Hepatocyte (in vitro differentiated cells): ENCODE data around the gene VPS52. TPM values are rescaled to one million over a fixed set of nuclear protein-coding genes. Genes with fewer than 3 reads are reported as not detected.

Experiments
- DNase-seq: peaks from one replicate; pipeline ENCODE4 v3.0.0-alpha.2; 2016; ENCODE audit warnings: low spot score
- H2AFZ ChIP-seq: fragments of 200-600 bp; sonication (generic); 2 replicates; pipeline ENCODE4 v1.6.0; 2016; ENCODE audit warnings: antibody characterized with exemption, mild to moderate bottlenecking
- H3K27ac ChIP-seq: fragments of 200-600 bp; sonication (generic); 2 replicates; pipeline ENCODE4 v1.5.1; 2016; ENCODE audit warnings: mild to moderate bottlenecking
- H3K27me3 ChIP-seq: fragments of 200-600 bp; sonication (generic); 2 replicates; pipeline ENCODE4 v1.6.1; 2016
- H3K36me3 ChIP-seq: fragments of 200-600 bp; sonication (generic); replicated peaks from 2 replicates; pipeline ENCODE4 v1.5.1; 2016; ENCODE audit warnings: low read depth; ENCODE audit not compliant: insufficient read depth
- H3K4me1 ChIP-seq: fragments of 200-600 bp; sonication (generic); 2 replicates; pipeline ENCODE4 v1.5.1; 2016; ENCODE audit warnings: mild to moderate bottlenecking, moderate library complexity; ENCODE audit not compliant: insufficient read depth
- H3K4me2 ChIP-seq: fragments of 200-600 bp; sonication (generic); 2 replicates; pipeline ENCODE4 v1.6.0; 2016
- H3K4me3 ChIP-seq: fragments of 200-600 bp; sonication (generic); 2 replicates; pipeline ENCODE4 v1.5.1; 2016; ENCODE audit warnings: mild to moderate bottlenecking
- H3K79me2 ChIP-seq: fragments of 200-600 bp; sonication (generic); 2 replicates; pipeline ENCODE4 v1.6.0; 2017; ENCODE audit warnings: mild to moderate bottlenecking
- H3K9me2 ChIP-seq: fragments of 200-600 bp; sonication (generic); replicated peaks from 2 replicates; pipeline ENCODE4 v1.6.0; 2017; ENCODE audit warnings: mild to moderate bottlenecking; ENCODE audit not compliant: insufficient read depth
- H3K9me3 ChIP-seq: fragments of 200-600 bp; sonication (generic); 2 replicates; pipeline ENCODE4 v1.5.1; 2016; ENCODE audit warnings: low read depth, mild to moderate bottlenecking
- H4K20me1 ChIP-seq: fragments of 200-600 bp; sonication (generic); 2 replicates; pipeline ENCODE4 v1.6.0; 2016; ENCODE audit warnings: mild to moderate bottlenecking; ENCODE audit not compliant: insufficient read depth, poor library complexity, severe bottlenecking
- EZH2 ChIP-seq: fragments of 200-600 bp; sonication (generic); IDR thresholded peaks from 2 replicates; pipeline ENCODE4 v1.6.1; 2016; ENCODE audit warnings: antibody characterized with exemption, mild to moderate bottlenecking, borderline replicate concordance
- EZH2phosphoT487 ChIP-seq: fragments of 200-600 bp; sonication (generic); IDR thresholded peaks from one replicate; pipeline ENCODE4 v1.6.1; 2018; ENCODE audit warnings: antibody characterized with exemption, mild to moderate bottlenecking, low read depth, moderate library complexity; ENCODE audit not compliant: unreplicated experiment, severe bottlenecking
- WGBS: methylation state at CpG from one replicate; pipeline ENCODE4 v1.1.6; 2016; ENCODE audit warnings: low lambda C conversion rate; ENCODE audit errors: missing lambda C conversion rate; 5-methylcytosine and 5-hydroxymethylcytosine counted together
- polyA plus RNA-seq: library from polyadenylated mRNA; unstranded; fragments of >200 nt; fragmentation: Nextera tagmentation; extraction: Ambion mirVana; gene quantifications from 2 replicates; pipeline ENCODE4 v1.2.1, GENCODE V29; 2016
- total RNA-seq: library from RNA; depleted of rRNA; stranded (reverse); fragments of >200 nt; gene quantifications from 2 replicates; pipeline ENCODE4 v1.2.3, GENCODE V29; 2014
- TF ChIP-seq, protein P1 (sequence below): fragments of 200-600 bp; sonication (generic); IDR thresholded peaks from 2 replicates; pipeline ENCODE4 v1.5.1; 2016; ENCODE audit warnings: antibody characterized with exemption, mild to moderate bottlenecking; ENCODE audit not compliant: poor library complexity

VPS52 gene
- total and polyA plus RNA-seq, 2 experiments from 2014 or later, result 42.5 to 43.2 TPM

DNA sequence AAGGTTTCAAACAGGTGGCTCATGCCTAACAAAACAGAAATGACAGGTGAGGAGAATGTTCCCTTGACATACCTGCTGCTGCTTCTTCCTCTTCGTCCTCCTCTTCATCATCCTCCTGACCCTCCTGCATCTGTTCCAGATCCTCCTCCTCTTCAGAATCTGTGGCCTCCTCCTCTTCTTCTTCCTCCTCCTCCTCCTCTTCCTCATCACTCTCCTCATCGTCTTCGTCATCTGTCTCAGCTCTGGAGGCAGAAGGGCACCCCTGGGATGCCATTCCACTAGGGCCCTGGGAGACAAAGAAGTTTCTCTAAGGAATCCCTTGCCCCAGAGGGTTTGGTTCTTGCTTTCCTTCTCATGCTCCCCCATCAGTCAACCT, 48.3 kb upstream of the VPS52 start:
- 97% methylated on average over 3 of the region's 3 CpGs for WGBS
- Histone ChIP-seq H3K4me2 (no peak overlapping the region), H4K20me1 (no peaks in the 10 kb centered on the region), H3K9me2 (no peaks in the 10 kb centered on the region), H3K4me1 (peaks cover 21% of the 10 kb centered on the region), H3K27ac (peak overlapping the region; percentile 54), H3K27me3 (no peaks in the 10 kb centered on the region), H3K79me2 (peaks cover 34% of the 10 kb centered on the region), H3K4me3 (no peak overlapping the region), H3K36me3 (no peaks in the 10 kb centered on the region), H3K9me3 (no peaks in the 10 kb centered on the region), H2AFZ (no peak overlapping the region)
- no peak for DNase-seq
- no peak for TF ChIP-seq EZH2phosphoT487
- TF ChIP-seq, protein P1, sequence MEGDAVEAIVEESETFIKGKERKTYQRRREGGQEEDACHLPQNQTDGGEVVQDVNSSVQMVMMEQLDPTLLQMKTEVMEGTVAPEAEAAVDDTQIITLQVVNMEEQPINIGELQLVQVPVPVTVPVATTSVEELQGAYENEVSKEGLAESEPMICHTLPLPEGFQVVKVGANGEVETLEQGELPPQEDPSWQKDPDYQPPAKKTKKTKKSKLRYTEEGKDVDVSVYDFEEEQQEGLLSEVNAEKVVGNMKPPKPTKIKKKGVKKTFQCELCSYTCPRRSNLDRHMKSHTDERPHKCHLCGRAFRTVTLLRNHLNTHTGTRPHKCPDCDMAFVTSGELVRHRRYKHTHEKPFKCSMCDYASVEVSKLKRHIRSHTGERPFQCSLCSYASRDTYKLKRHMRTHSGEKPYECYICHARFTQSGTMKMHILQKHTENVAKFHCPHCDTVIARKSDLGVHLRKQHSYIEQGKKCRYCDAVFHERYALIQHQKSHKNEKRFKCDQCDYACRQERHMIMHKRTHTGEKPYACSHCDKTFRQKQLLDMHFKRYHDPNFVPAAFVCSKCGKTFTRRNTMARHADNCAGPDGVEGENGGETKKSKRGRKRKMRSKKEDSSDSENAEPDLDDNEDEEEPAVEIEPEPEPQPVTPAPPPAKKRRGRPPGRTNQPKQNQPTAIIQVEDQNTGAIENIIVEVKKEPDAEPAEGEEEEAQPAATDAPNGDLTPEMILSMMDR, result no peak
- no peak for TF ChIP-seq EZH2

DNA sequence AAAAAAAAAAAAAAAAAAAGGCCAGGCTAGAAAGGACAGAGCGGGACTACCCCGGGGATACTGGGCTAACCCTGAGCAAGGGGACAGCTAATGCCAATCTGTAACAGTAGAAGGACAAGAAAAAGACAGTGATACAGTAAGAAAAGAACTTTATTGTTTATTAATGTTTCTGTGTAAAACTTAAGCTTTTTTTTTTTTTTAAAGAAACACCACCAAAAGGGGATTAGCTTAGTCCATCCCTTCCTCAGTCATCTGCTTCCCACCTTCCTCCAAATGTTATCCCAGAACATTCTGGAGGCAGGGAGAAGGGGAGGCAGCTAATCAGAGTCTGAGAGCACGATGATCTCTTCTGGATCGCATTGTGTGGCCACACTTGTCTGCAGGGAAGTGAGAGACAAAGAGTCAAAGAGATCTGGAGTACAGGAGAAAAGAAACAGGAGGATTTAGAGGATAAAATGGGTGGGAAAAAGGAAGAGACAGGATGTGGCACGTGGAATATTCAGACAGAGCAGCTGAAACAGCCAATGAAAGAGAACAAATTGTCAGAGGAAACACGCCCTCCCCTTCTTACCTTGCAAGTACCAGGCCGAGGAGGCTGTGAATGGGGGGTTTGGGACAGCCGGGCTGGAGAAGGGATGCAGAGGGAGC, 46.9 kb upstream of the VPS52 start:
- H3K9me3 ChIP-seq, result no peaks in the 10 kb centered on the region
- peaks cover 34% of the 10 kb centered on the region for H3K79me2 ChIP-seq
- no peaks in the 10 kb centered on the region for H3K27me3 ChIP-seq
- H3K4me1 ChIP-seq, result peaks cover 15% of the 10 kb centered on the region
- no peaks in the 10 kb centered on the region for H3K9me2 ChIP-seq
- H3K4me3 ChIP-seq, result no peak overlapping the region
- H3K4me2 ChIP-seq, result peak overlapping the region; percentile 71
- no peaks in the 10 kb centered on the region for H4K20me1 ChIP-seq
- peak overlapping the region; percentile 71 for H3K27ac ChIP-seq
- no peaks in the 10 kb centered on the region for H3K36me3 ChIP-seq
- peak overlapping the region; percentile 12 for H2AFZ ChIP-seq
- TF ChIP-seq EZH2phosphoT487, result no peak
- TF ChIP-seq, protein P1, result no peak
- no peak for TF ChIP-seq EZH2
- DNase-seq, result no peak
- WGBS, result 64% methylated on average over 8 of the region's 8 CpGs

DNA sequence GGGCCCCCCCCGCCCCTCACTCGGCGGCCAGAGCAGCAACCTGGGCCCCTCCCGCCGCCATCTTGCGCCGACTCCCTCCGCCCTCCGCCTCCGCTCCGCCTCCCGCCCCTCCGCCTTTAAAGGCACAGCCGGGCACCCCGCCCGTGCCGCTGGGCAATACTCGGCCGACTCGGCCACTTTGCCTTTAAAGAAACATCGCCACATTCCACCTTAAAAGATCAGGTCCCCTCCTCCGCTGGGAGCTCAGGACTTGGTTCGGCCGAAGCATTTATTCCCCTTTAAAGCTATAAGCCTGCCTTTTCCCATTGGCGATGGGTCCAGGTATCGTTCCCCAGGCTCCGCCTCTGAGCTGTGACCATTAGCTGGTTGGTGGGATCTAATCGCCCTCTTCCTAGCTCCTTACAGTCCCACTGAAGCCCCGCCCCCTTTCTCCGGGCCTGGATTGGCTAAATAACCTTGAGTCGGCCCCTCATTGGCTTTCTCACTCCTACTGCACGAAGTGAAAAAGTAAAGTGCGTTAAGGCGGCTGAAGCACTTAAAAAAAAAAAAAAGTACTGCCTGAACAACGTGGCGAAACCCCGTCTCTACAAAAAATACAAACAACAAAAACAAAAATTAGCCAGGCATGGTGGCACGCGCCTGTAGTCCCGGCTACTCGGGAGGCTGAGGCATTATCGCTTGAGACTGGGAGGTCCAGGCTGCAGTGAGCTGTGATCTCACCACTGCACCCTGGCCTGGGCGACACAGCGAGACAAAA, 46.2 kb upstream of the VPS52 start, which contains the start of gene ZBTB22:
ZBTB22 (minus strand) TSS at position 76 of the 757 bp plus-strand sequence. CDS start 828 bp downstream, outside the sequence.
- Histone ChIP-seq H3K36me3 (no peaks in the 10 kb centered on the region), H3K4me1 (peaks cover 15% of the 10 kb centered on the region), H2AFZ (peak within 1 kb of the TSS; percentile 12), H4K20me1 (no peaks in the 10 kb centered on the region), H3K79me2 (peaks cover 34% of the 10 kb centered on the region), H3K9me2 (no peaks in the 10 kb centered on the region), H3K4me2 (peak within 1 kb of the TSS; percentile 78), H3K27me3 (no peaks in the 10 kb centered on the region), H3K4me3 (peak within 1 kb of the TSS; percentile 24), H3K27ac (peak within 1 kb of the TSS; percentile 71), H3K9me3 (no peaks in the 10 kb centered on the region)
- peak; percentile 100 for DNase-seq
- WGBS, result 2% methylated on average over 38 of the region's 44 CpGs
- TF ChIP-seq EZH2 (no peak), EZH2phosphoT487 (no peak)
- TF ChIP-seq, protein P1, result no peak
